Right atrium auricular region (tissue), 2 donors: Measurements from ENCODE around the gene SPATA6L. TPM values are rescaled to one million over a fixed set of nuclear protein-coding genes. Genes with fewer than 3 reads are reported as not detected.
"Not testable (repeated sequence)": the region's sequence is repeated elsewhere in the genome, so short reads cannot be mapped to it uniquely, and the experiment has no call there.

Experiments
- DNase-seq: peaks from one replicate; pipeline ENCODE4 v3.0.0-alpha.2; 2019; ENCODE audit warnings: low spot score
- H3K27ac ChIP-seq, 2 donors: fragments of 200-600 bp; sonication (generic); 1 replicate in 1 of 2; 2 replicates in 1 of 2; pipeline ENCODE4 v1.5.1; 2016 to 2019
- H3K27me3 ChIP-seq, 2 donors: fragments of 200-600 bp; sonication (generic); one replicate each; pipeline versions ENCODE4 v1.5.1 to v1.6.0; 2017 to 2019
- H3K36me3 ChIP-seq: fragments of 200-600 bp; sonication (generic); one replicate; pipeline ENCODE4 v1.5.1; 2016
- H3K4me1 ChIP-seq, 2 donors: fragments of 200-600 bp; sonication (generic); one replicate each; pipeline versions ENCODE4 v1.5.1 to v1.6.0; 2017 to 2019
- H3K4me3 ChIP-seq, 2 donors: fragments of 200-600 bp; sonication (generic); 1 replicate in 1 of 2; 2 replicates in 1 of 2; pipeline ENCODE4 v1.5.1; 2017 to 2019; ENCODE audit warnings: mild to moderate bottlenecking in 1 of 2, moderate library complexity in 1 of 2
- H3K9me3 ChIP-seq, 2 donors: fragments of 200-600 bp; sonication (generic); one replicate each; pipeline ENCODE4 v1.5.1; 2019
- total RNA-seq, 2 donors: library from RNA; depleted of rRNA; stranded (reverse); fragments of >200 nt; gene quantifications; one replicate each; pipeline ENCODE4 v1.1.0, GENCODE V29; 2016
- TF ChIP-seq, protein P1 (sequence below), 2 donors: fragments of 200-600 bp; sonication (generic); IDR thresholded peaks; one replicate each; pipeline ENCODE4 v1.5.1; 2019; ENCODE audit warnings: antibody characterized with exemption in 2 of 2

SPATA6L gene
- total RNA-seq, 2 donors from 2014 or later, result 0.15 to 1.3 TPM

DNA sequence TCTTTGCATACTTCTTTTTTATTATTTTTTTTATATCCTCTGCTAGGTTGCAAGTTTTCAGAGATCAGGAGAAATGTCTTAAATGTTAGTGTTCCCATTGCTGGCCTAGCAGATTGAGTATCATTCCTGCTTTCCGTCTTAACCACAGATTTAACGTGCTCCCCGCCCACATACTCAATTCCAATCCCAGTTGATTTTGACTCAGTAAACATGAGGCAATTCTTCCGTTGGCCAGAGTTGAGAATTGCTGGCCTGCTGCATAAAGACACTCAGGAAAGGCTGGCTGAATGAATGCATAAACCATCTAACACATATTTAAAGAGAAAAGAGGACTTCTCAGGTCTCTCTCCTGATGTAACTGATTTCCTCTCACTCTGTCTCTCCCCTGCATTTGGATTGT, 51.0 kb downstream of the SPATA6L start:
- H3K4me1 ChIP-seq, result no peaks in the 10 kb centered on the region
- TF ChIP-seq, protein P1, sequence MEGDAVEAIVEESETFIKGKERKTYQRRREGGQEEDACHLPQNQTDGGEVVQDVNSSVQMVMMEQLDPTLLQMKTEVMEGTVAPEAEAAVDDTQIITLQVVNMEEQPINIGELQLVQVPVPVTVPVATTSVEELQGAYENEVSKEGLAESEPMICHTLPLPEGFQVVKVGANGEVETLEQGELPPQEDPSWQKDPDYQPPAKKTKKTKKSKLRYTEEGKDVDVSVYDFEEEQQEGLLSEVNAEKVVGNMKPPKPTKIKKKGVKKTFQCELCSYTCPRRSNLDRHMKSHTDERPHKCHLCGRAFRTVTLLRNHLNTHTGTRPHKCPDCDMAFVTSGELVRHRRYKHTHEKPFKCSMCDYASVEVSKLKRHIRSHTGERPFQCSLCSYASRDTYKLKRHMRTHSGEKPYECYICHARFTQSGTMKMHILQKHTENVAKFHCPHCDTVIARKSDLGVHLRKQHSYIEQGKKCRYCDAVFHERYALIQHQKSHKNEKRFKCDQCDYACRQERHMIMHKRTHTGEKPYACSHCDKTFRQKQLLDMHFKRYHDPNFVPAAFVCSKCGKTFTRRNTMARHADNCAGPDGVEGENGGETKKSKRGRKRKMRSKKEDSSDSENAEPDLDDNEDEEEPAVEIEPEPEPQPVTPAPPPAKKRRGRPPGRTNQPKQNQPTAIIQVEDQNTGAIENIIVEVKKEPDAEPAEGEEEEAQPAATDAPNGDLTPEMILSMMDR (IDR thresholded peaks at IDR 0.05), result no peak
- H3K9me3 ChIP-seq, result no peaks in the 10 kb centered on the region
- no peaks in the 10 kb centered on the region for H3K36me3 ChIP-seq
- no peak overlapping the region for H3K4me3 ChIP-seq
- no peaks in the 10 kb centered on the region for H3K27me3 ChIP-seq
- no peak for DNase-seq
- H3K27ac ChIP-seq, result no peak overlapping the region

DNA sequence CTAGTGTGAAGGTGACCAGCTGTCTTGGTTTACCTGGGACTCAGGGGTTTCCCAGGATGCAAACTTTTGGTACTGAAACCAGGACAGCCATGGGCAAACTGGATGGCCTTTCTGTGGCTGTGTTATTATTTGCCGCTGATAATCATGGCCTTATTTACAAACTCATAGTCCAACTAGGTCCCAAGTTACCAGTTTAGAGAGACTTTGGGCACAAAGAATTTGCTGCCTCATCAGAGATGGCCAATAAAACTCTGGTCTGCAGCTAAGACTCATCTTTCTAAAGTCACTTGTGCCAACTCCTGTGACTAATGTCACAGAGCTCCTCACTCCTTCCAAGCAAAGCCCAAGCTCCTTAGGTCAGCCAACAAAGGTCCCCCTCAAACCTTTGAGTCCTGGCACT, 51.7 kb downstream of the SPATA6L start:
- no peaks in the 10 kb centered on the region for H3K36me3 ChIP-seq
- no peak overlapping the region for H3K27ac ChIP-seq
- no peak for DNase-seq

DNA sequence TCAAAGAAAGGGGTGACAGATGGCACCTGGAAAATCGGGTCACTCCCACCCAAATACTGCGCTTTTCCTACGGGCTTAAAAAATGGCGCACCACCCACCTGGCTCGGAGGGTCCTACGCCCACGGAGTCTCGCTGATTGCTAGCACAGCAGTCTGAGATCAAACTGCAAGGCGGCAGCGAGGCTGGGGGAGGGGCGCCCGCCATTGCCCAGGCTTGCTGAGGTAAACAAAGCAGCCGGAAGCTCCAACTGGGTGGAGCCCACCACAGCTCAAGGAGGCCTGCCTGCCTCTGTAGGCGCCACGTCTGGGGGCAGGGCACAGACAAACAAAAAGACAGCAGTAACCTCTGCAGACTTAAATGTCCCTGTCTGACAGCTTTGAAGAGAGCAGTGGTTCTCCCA, 60.2 kb downstream of the SPATA6L start:
- not testable (repeated sequence) for H3K36me3 ChIP-seq, DNase-seq, H3K9me3 ChIP-seq, H3K4me3 ChIP-seq, H3K27ac ChIP-seq, H3K27me3 ChIP-seq, H3K4me1 ChIP-seq

More for the DNA sequence above, 51.7 kb downstream of the SPATA6L start:
- Histone ChIP-seq H3K27me3 (no peaks in the 10 kb centered on the region), H3K4me3 (no peak overlapping the region), H3K9me3 (no peaks in the 10 kb centered on the region), H3K4me1 (no peaks in the 10 kb centered on the region)
- TF ChIP-seq, protein P1 (IDR thresholded peaks at IDR 0.05), result no peak

DNA sequence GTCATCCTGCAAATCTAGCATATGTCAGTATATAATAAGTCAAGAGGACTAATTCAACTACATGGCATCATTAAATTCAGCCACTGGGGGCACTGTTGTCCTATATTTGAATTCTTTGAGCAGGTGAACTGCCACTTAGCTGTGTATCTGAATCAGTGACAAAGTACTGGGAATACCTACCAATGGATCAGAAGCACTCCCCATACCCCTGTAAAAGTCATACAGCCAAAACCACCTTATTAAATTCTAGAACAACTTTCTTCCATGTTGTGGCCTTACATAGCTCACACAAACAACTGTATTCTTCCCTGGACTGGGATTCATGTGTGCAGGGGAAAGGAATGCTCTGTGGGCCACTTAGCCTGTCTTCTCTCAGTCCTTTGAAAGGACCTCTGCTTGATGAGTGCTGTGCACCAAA, 61.6 kb downstream of the SPATA6L start:
- peak; percentile 74 for DNase-seq
- Histone ChIP-seq H3K27me3 (no peaks in the 10 kb centered on the region), H3K4me3 (no peak overlapping the region), H3K4me1 (no peaks in the 10 kb centered on the region), H3K9me3 (no peaks in the 10 kb centered on the region), H3K36me3 (no peaks in the 10 kb centered on the region), H3K27ac (no peak overlapping the region)
- TF ChIP-seq, protein P1 (IDR thresholded peaks at IDR 0.05), result peak in 1 of 2 donors; percentile 83

DNA sequence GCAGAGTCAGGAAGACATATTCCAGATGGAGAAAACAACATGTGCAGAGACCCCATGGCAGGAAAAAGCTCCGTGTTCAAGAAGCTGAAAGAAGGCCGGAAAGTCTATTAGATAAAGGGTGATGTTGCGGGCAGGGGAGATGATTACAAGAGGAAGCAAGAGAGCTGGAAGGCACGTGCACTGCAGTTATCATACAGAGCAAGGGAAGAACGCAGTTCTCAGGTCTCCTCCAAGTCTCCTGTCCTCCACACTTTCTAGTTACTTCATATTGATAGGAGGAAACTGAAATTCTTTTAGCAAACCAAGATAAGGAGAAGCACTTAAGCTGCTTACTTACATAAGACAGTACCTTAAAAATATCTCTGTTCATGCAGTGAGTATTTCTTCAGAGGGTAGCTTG, 62.5 kb downstream of the SPATA6L start:
- DNase-seq, result no peak
- Histone ChIP-seq H3K4me1 (no peaks in the 10 kb centered on the region), H3K36me3 (no peaks in the 10 kb centered on the region), H3K9me3 (no peaks in the 10 kb centered on the region), H3K27me3 (no peaks in the 10 kb centered on the region), H3K4me3 (no peak overlapping the region), H3K27ac (no peak overlapping the region)
- TF ChIP-seq, protein P1 (IDR thresholded peaks at IDR 0.05), result no peak

DNA sequence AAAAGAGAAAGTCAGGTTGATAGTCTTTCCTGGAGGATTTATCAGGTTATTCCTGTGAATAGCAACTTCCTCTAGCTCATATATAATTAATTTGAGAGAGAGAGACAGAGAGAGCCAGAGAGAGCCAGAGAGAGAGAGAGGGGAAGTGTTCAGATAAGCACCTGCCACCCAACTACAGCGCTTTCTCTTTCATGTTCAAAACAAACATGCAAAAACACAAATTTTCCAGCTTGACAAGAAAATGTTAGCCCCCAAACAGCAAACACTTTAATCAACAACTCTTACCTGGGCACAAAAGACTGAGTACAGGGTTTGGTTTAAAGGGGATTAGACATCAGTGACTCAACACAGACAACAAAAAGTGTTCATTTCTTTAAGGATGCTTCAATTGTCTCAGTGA, 65.9 kb downstream of the SPATA6L start:
- no peaks in the 10 kb centered on the region for H3K36me3 ChIP-seq
- no peak overlapping the region for H3K4me3 ChIP-seq
- H3K27me3 ChIP-seq, result no peaks in the 10 kb centered on the region
- no peak overlapping the region for H3K27ac ChIP-seq
- H3K9me3 ChIP-seq, result no peaks in the 10 kb centered on the region
- no peaks in the 10 kb centered on the region for H3K4me1 ChIP-seq
- TF ChIP-seq, protein P1 (IDR thresholded peaks at IDR 0.05), result no peak
- DNase-seq, result no peak
